GM23338 (cell line): ENCODE measurements around the gene SLAIN1.

Source experiments
- CTCF ChIP-seq, 2 experiments: fragments of 200-600 bp in 1 of 2; sonication (generic) in 1 of 2; conservative IDR thresholded peaks; 2 replicates each; pipeline versions ENCODE4 v1.5.1 to v1.6.1; 2016 to 2017; ENCODE audit warnings: antibody characterized with exemption in 2 of 2, low read depth in 2 of 2, mild to moderate bottlenecking in 2 of 2, moderate library complexity in 1 of 2
- EZH2 ChIP-seq: fragments of 200-600 bp; sonication (generic); IDR thresholded peaks from one replicate; pipeline ENCODE4 v1.8.0; 2017; ENCODE audit warnings: antibody characterized with exemption, mild to moderate bottlenecking, low read depth; ENCODE audit not compliant: unreplicated experiment
- REST ChIP-seq: IDR thresholded peaks from one replicate; pipeline ENCODE4 v1.6.1; 2018; ENCODE audit warnings: antibody characterized with exemption; ENCODE audit not compliant: unreplicated experiment

GRCh38 chr13:77715233-77715891 is 17.9 kb downstream of the SLAIN1 start:
- TF ChIP-seq CTCF (conservative IDR thresholded peaks at IDR 0.05; ENCODE audit: low read depth in 2 of 2) (no peak), EZH2 (no peak), REST (no peak)
